ENCODE measurements around the gene EPHB3. TPM values are rescaled to one million over a fixed set of nuclear protein-coding genes. Genes with fewer than 3 reads are reported as not detected.
A peak's percentile ranks its signal among the peaks of the same experiment; 100 is the strongest.

The EPHB3 gene
- total and polyA plus RNA-seq, 12 donors, result 0.29 to 3.7 (median 1.2) TPM

DNA sequence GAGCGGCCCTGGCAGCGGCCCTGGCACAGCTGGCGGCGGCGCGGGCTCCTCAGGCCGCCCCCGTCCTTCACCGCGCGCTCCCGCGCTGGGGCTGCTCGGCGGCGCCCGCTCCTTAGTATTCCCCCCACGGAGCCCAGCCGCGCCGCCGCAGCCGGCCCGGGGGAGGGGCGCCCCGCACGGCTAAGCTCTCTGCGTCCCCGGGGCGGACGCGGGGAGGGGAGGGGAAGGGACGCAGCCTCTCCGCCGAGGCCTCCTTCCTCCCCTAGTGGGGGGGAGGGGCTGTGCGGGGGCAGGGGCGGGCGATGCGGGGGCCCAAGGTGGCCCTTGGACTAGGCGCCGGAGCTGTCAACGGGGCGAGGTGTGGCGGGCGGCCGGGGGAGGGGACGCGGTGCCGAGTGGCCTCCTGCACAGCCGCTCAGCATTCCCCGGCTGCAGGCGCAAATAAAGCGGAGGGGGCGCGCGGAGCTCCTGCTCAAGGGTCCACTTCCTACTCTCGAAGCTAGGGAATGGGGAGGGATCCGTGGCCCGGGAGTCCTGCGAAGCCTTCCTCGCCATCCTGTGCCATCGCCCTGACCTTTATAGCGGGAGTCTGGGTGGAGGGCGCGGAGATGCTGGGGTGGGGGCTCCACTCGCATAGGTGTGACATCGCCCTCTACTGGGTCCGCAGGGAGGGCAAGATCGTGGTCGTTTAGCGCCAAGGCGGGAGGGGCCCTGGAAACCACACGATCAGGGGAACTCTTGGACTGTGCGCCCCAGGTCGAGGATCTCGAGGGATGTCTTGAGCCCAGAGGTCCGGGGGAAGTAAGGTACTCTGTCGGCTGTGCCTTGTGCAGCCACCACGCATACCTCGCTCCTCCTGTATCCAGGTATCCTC, 22.2 kb downstream of the EPHB3 start:
- intact Hi-C loops (cut with DNase I), result no loop called here
- H3K36me3 ChIP-seq (replicated peaks in 1 of 2), result no peaks in the 10 kb centered on the region
- DNase-seq, result peak in 3 of 7 donors; percentile 23 to 46 (median 38)
- H3K9me3 ChIP-seq (replicated peaks in 1 of 3), result no peaks in the 10 kb centered on the region
- H3K4me1 ChIP-seq (replicated peaks in 1 of 2), result peaks cover 3 to 4% of the 10 kb centered on the region in 2 donors
- H3K4me3 ChIP-seq, result peak overlapping the region in 2 of 4 donors; percentile 83 to 88
- no peaks in the 10 kb centered on the region for H3K27me3 ChIP-seq
- TF ChIP-seq, protein P1, sequence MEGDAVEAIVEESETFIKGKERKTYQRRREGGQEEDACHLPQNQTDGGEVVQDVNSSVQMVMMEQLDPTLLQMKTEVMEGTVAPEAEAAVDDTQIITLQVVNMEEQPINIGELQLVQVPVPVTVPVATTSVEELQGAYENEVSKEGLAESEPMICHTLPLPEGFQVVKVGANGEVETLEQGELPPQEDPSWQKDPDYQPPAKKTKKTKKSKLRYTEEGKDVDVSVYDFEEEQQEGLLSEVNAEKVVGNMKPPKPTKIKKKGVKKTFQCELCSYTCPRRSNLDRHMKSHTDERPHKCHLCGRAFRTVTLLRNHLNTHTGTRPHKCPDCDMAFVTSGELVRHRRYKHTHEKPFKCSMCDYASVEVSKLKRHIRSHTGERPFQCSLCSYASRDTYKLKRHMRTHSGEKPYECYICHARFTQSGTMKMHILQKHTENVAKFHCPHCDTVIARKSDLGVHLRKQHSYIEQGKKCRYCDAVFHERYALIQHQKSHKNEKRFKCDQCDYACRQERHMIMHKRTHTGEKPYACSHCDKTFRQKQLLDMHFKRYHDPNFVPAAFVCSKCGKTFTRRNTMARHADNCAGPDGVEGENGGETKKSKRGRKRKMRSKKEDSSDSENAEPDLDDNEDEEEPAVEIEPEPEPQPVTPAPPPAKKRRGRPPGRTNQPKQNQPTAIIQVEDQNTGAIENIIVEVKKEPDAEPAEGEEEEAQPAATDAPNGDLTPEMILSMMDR (IDR thresholded peaks at IDR 0.05), result peak in 3 of 6 experiments; percentile 11 to 29 (median 21)
- TF ChIP-seq POLR2A (IDR thresholded peaks at IDR 0.05), result no peak
- H3K27ac ChIP-seq, result peak overlapping the region in 3 of 5 donors; percentile 48 to 85 (median 71)
- 6 to 35% (median 11%) methylated on average over 7 to 80 of the region's 80 CpGs for WGBS, 4 donors

DNA sequence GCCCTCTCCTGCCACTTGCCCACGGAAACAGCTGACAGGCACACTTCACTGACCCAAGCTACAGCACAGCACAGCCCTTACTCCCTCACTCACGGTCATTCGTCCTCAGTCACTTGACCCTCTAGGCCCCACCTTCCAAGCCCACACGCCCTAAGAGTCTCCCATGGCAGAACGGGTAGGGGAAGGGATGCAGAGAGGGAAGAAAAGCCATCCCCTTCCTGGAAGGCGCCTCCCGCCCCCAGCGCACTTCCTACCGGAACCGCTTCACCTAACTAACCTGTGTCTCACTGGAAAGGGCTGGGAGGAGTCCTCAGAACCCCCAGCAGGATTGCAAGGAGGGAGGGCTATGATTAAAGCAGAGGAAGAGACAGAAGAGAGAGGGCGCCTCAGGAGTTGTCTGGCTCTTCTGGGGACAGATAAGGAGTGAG, 22.9 kb downstream of the EPHB3 start:
- Histone ChIP-seq H3K27me3 (no peaks in the 10 kb centered on the region), H3K27ac (peak overlapping the region in 1 of 5 donors; percentile 85), H3K4me3 (peak overlapping the region in 1 of 4 donors; percentile 88), H3K4me1 (replicated peaks in 1 of 2) (peaks cover 3 to 4% of the 10 kb centered on the region in 2 donors), H3K9me3 (replicated peaks in 1 of 3) (no peaks in the 10 kb centered on the region), H3K36me3 (replicated peaks in 1 of 2) (no peaks in the 10 kb centered on the region)
- no peak for TF ChIP-seq POLR2A (IDR thresholded peaks at IDR 0.05)
- whole genome bisulfite sequencing, 4 donors, result 34 to 68% (median 67%) methylated on average over 3 to 11 of the region's 11 CpGs
- DNase-seq, result no peak
- intact Hi-C loops (cut with DNase I), result no loop called here

DNA sequence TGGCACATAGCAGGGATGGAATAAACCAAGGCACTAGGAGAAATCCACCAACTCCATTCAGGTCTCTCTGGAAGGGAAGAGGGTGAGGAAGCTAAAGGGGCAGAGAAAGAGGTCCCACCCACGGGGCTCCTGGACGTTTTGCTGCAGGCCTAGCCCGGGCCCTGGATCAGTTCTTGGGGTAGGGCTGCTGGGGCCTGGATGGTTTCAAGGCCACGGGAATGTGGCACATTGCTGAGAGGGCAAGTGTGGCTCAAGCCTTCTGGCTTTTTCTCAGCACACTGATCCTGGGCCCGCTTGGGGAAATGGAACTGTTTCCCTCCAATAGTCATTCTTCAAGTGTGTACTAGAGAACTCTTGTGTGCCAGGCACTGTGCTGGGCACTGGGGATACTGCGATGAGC, 24.0 kb downstream of the EPHB3 start:
- Histone ChIP-seq H3K4me1 (replicated peaks in 1 of 2) (peaks cover 3 to 9% of the 10 kb centered on the region in 2 donors), H3K36me3 (replicated peaks in 1 of 2) (no peaks in the 10 kb centered on the region), H3K27ac (no peak overlapping the region), H3K9me3 (replicated peaks in 1 of 3) (no peaks in the 10 kb centered on the region), H3K27me3 (no peaks in the 10 kb centered on the region), H3K4me3 (no peak overlapping the region)
- intact Hi-C loops (cut with DNase I), result no loop called here
- no peak for DNase-seq
- TF ChIP-seq, protein P1 (IDR thresholded peaks at IDR 0.05), result no peak
- no peak for TF ChIP-seq POLR2A (IDR thresholded peaks at IDR 0.05)
- 75 to 90% (median 84%) methylated on average over 6 of the region's 6 CpGs for WGBS, 4 donors

DNA sequence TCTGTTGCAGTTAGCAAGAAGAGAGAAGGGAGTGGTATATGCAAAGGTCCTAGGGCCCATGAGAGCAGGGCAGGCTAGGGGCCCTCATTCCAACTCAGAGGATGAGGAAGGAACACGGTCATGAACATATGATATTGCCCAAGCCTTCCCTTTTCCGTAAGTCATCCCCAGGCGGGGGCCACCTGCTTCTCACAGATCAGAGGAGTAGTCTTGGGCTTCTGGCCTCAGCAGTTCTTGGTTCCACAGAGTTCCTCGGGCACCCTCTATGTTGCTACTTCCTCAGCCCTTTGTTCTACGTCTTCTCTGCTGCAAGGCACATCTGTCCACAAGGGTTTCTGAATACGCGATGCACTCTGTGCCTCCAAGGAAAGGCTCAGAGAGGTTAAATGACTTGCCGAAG, 25.3 kb downstream of the EPHB3 start:
- intact Hi-C loops (cut with DNase I), result no loop called here
- Histone ChIP-seq H3K27ac (no peak overlapping the region), H3K9me3 (replicated peaks in 1 of 3) (no peaks in the 10 kb centered on the region), H3K4me1 (replicated peaks in 1 of 2) (peaks cover 3 to 11% of the 10 kb centered on the region in 2 donors), H3K4me3 (no peak overlapping the region), H3K27me3 (no peaks in the 10 kb centered on the region), H3K36me3 (replicated peaks in 1 of 2) (no peaks in the 10 kb centered on the region)
- WGBS, 4 donors, result 73 to 90% (median 84%) methylated on average over 8 of the region's 8 CpGs
- no peak for TF ChIP-seq POLR2A (IDR thresholded peaks at IDR 0.05)
- TF ChIP-seq, protein P1 (IDR thresholded peaks at IDR 0.05), result no peak
- peak in 1 of 7 donors; percentile 45 for DNase-seq
